Colonic mucosa (tissue), 4 donors: ENCODE results near the gene SLC5A10. TPM values are rescaled to one million over a fixed set of nuclear protein-coding genes. Genes with fewer than 3 reads are reported as not detected.
"Not testable (repeated sequence)": the region's sequence is repeated elsewhere in the genome, so short reads cannot be mapped to it uniquely, and the experiment has no call there.

Source experiments
- DNase-seq: peaks from one replicate; pipeline ENCODE4 v3.0.0-alpha.2; 2020
- H3K27ac ChIP-seq: fragments of 200-600 bp; one replicate; pipeline ENCODE4 v1.8.0; 2021
- H3K27me3 ChIP-seq: fragments of 200-600 bp; one replicate; pipeline ENCODE4 v1.8.0; 2021
- H3K36me3 ChIP-seq: fragments of 200-600 bp; one replicate; pipeline ENCODE4 v1.8.0; 2021
- H3K4me1 ChIP-seq: fragments of 200-600 bp; one replicate; pipeline ENCODE4 v1.8.0; 2021; ENCODE audit warnings: mild to moderate bottlenecking
- H3K4me3 ChIP-seq: fragments of 200-600 bp; one replicate; pipeline ENCODE4 v1.8.0; 2021
- H3K9ac ChIP-seq, 2 donors: one replicate each; pipeline ENCODE4 v1.7.0; 2013; ENCODE audit warnings: control low read depth in 2 of 2, low read depth in 2 of 2, low read length in 2 of 2
- H3K9me3 ChIP-seq: fragments of 200-600 bp; one replicate; pipeline ENCODE4 v1.8.0; 2021
- CTCF ChIP-seq: fragments of 200-600 bp; IDR thresholded peaks from one replicate; pipeline ENCODE4 v1.8.0; 2022; ENCODE audit warnings: antibody characterized with exemption, mild to moderate bottlenecking
- intact Hi-C: fragments of 100-400 bp; cut with DNase I; formaldehyde crosslinking; loops from one replicate; pipeline ENCODE4 v1.14.1; 2022
- total RNA-seq, 2 donors: library from RNA; stranded (reverse); fragmentation: NEBNext Ultra II Directional in 1 of 2; extraction: Animal tissue kit (Norgen Biotek cat#: 25700) in 1 of 2; gene quantifications; one replicate each; pipeline ENCODE4 v1.2.1, GENCODE V29; 2021
- donor health status: healthy.
- donor health status: DM: no; HTN: no; CAD: no.
- donor health status: DM: no; HTN: no; CAD: no.

Gene SLC5A10
- total RNA-seq, 2 donors from 2014 or later: 0.16 TPM; not detected in 1

GRCh38 chr17:19031729-19032128 lies 79.8 kb downstream of the SLC5A10 start:
- peak; percentile 19 for TF ChIP-seq CTCF
- H3K9ac ChIP-seq, H3K27me3 ChIP-seq, H3K27ac ChIP-seq, intact Hi-C loops, H3K4me1 ChIP-seq, H3K9me3 ChIP-seq, H3K36me3 ChIP-seq, H3K4me3 ChIP-seq: not testable (repeated sequence)
- peak; percentile 87 for DNase-seq

DNA sequence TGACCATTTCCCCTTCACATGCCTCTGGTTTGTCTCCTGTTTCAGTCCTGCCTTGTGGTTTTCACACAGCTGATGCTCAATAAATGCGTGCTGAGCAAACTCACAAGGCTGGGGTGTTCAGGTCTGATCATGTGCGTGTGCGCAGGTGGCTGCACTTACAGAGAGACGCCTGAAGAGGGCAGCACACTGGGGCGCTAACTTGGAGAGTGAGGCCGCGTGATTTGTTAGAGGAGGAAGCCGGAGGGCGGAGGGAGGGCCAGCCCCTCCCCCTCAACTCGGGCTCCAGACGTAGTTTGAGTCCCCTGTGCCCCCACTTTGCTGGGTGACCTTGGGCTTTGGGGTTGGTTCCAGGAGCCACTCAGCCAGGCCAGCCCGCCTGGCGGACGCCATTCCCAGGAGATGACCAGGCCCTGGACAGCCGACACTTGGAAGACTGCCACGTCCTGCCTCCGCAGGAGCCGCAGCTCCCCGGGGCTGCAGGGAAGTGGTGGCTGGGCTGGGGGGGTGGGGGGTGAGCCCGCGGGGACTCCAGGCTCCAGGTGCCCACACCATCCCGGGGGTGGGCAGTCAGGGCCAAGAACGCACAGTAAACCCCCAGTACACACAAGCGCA lies 80.5 kb downstream of the SLC5A10 start:
- not testable (repeated sequence) for DNase-seq

GRCh38 chr17:19036186-19036585 lies 84.2 kb downstream of the SLC5A10 start:
- H3K9me3 ChIP-seq, H3K36me3 ChIP-seq, DNase-seq, H3K4me1 ChIP-seq, H3K27ac ChIP-seq, H3K27me3 ChIP-seq, H3K4me3 ChIP-seq, H3K9ac ChIP-seq, intact Hi-C loops: not testable (repeated sequence)

More for the DNA sequence above, 80.5 kb downstream of the SLC5A10 start:
- H3K4me3 ChIP-seq, H3K9ac ChIP-seq, H3K9me3 ChIP-seq, H3K27me3 ChIP-seq, H3K4me1 ChIP-seq, H3K36me3 ChIP-seq, H3K27ac ChIP-seq, intact Hi-C loops: not testable (repeated sequence)

DNA sequence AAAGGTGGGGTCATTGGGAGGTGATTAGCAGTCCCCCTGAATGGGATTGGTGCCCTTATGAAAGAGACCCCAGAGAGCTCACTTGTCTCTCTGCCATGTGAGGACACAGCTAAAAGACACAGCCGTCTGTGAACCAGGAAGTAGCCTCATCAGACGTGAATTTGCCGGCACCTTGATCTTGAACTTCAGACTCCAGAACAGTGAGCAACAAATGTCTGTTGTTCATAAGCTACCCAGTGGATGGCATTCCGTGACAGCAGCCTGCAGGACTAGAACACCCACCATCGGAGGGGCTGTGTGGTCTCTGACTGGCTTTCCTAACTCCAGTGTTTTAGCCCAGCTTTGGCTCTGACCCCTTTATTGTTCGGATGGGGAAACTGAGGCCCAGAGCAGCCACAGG lies 85.6 kb downstream of the SLC5A10 start:
- H3K9me3 ChIP-seq, intact Hi-C loops, H3K27ac ChIP-seq, H3K9ac ChIP-seq, H3K4me1 ChIP-seq, H3K36me3 ChIP-seq, DNase-seq, H3K4me3 ChIP-seq, H3K27me3 ChIP-seq: not testable (repeated sequence)

GRCh38 chr17:19038007-19038406 lies 86.0 kb downstream of the SLC5A10 start:
- intact Hi-C loops, H3K27me3 ChIP-seq: not testable (repeated sequence)

DNA sequence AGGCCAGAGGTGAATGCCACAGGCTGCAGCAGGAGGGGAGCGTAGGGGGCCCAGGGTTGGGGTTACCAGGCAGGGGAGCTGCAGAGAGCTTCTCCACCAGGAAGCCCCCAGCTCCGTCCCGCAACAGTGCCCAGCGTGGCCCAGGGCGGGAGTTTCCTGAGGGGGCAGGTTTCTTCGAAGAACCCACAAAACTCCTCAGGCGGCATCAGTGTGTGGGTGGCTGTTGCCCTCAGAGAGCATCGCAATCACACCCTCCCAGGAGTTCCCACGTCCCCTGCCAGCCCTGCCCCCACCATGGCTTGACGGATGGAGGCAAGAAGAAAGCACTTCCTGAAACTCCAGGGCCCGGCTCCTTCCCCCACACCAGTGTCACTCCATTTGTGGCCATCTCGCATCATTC lies 86.8 kb downstream of the SLC5A10 start:
- H3K36me3 ChIP-seq, H3K27me3 ChIP-seq, H3K9ac ChIP-seq, H3K4me3 ChIP-seq, DNase-seq, H3K4me1 ChIP-seq, H3K9me3 ChIP-seq, intact Hi-C loops, H3K27ac ChIP-seq: not testable (repeated sequence)

More at GRCh38 chr17:19038007-19038406, 86.0 kb downstream of the SLC5A10 start:
- not testable (repeated sequence) for H3K36me3 ChIP-seq, H3K4me3 ChIP-seq, H3K9me3 ChIP-seq, H3K9ac ChIP-seq, DNase-seq, H3K27ac ChIP-seq, H3K4me1 ChIP-seq

DNA sequence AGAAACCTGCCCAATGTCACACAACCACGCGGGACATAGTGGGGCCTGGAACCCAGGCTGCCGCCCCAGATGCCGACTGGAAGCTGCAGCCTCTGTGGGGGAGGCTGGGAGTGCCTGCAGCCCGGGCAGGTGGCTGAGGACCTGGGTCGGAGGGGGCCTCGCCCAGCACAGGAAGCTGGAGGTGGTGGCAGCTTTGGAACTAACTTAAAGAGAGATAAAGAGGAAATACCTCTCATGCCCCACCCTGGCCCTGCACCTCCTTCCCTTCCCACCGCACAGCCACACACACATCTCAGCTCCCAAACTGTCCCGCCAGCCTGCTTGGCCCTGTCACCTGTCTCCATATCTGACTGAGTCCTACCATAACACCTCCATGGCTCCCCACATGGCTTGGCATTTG lies 88.4 kb downstream of the SLC5A10 start:
- H3K4me3 ChIP-seq, H3K36me3 ChIP-seq, H3K4me1 ChIP-seq, H3K27ac ChIP-seq, DNase-seq, H3K9ac ChIP-seq, H3K27me3 ChIP-seq, H3K9me3 ChIP-seq, intact Hi-C loops: not testable (repeated sequence)

- H3K9ac ChIP-seq, intact Hi-C loops, H3K4me3 ChIP-seq, H3K27ac ChIP-seq, H3K36me3 ChIP-seq, H3K4me1 ChIP-seq, H3K9me3 ChIP-seq, H3K27me3 ChIP-seq: not testable (repeated sequence)
- peak; percentile 6 for DNase-seq
These were observed 89.9 kb downstream of the SLC5A10 start for GRCh38 chr17:19041871-19042270.

GRCh38 chr17:19042369-19042768 lies 90.4 kb downstream of the SLC5A10 start:
- DNase-seq, H3K27ac ChIP-seq, H3K4me3 ChIP-seq, H3K9me3 ChIP-seq, H3K4me1 ChIP-seq, H3K36me3 ChIP-seq, H3K27me3 ChIP-seq, H3K9ac ChIP-seq, intact Hi-C loops: not testable (repeated sequence)

DNA sequence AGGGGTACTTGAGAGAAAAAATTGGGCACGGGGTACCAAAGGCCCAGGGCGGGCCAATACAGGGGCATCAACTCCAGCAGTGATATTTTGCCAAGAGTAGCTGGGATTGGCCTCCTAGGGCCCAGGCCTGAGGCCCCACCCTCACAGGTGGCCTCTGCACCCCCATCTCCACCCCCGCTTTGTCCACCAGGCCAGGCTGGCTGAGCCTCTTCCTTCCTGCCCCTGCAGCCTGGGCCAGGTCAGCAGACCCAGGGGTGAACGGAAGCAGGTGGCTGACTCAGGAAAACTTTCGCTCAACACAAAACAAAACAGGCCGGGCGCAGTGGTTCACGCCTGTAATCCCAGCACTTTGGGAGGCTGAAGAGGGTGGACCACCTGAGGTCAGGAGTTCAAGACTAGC lies 91.1 kb downstream of the SLC5A10 start:
- H3K27ac ChIP-seq, intact Hi-C loops, H3K4me3 ChIP-seq, H3K9ac ChIP-seq, H3K27me3 ChIP-seq, H3K9me3 ChIP-seq, H3K4me1 ChIP-seq, H3K36me3 ChIP-seq, DNase-seq: not testable (repeated sequence)

- H3K27ac ChIP-seq, H3K4me3 ChIP-seq, H3K4me1 ChIP-seq, DNase-seq, H3K9me3 ChIP-seq, H3K9ac ChIP-seq, intact Hi-C loops, H3K27me3 ChIP-seq, H3K36me3 ChIP-seq: not testable (repeated sequence)
These were observed 92.7 kb downstream of the SLC5A10 start for GRCh38 chr17:19044643-19045042.

DNA sequence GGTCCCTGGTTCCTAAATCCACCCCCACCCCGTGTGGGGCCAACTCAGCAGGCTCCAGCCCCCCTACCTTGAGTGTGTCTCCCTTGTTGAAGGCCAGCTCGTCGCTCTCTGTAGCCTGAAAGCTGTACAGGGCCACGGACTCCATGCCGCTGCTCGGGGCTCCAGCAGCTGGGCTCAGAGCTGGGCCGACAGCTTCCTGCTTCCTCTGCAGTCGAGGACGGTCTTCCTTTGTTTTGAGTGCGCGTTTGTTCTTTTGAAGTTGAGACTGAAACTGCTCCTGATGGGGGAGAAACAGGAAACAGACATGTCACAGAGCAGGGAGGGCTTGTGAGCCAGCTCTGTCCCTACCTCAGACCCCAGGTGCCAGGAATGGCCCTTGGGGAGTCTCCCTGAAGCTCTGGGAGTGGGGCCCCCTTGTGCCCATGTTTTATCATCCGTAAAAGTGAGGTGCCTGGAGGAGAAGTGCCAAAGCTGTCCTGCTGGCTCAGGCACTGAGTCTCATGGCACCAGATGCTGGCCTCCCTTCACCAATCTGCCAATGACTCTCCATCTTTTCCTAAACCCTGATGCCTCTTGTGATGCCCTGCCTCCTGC lies 94.9 kb downstream of the SLC5A10 start, which contains the start of gene GRAP:
GRAP (minus strand) TSS at position 176 of the 594 bp plus-strand sequence; CDS start at position 145, 31 bp downstream.
- intact Hi-C loops, H3K4me1 ChIP-seq, H3K27me3 ChIP-seq: not testable (repeated sequence)

GRCh38 chr17:19047510-19047909 lies 95.5 kb downstream of the SLC5A10 start:
- H3K9me3 ChIP-seq, H3K9ac ChIP-seq, intact Hi-C loops, H3K36me3 ChIP-seq, H3K4me1 ChIP-seq, H3K4me3 ChIP-seq, H3K27ac ChIP-seq, H3K27me3 ChIP-seq, DNase-seq: not testable (repeated sequence)

More for the DNA sequence above, 94.9 kb downstream of the SLC5A10 start, which contains the start of gene GRAP:
- not testable (repeated sequence) for H3K27ac ChIP-seq, DNase-seq, H3K9me3 ChIP-seq, H3K9ac ChIP-seq, H3K36me3 ChIP-seq, H3K4me3 ChIP-seq
